Measurements from ENCODE around the gene RPL31. TPM values are rescaled to one million over a fixed set of nuclear protein-coding genes. Genes with fewer than 3 reads are reported as not detected.

RPL31 gene
- total RNA-seq, 1 experiment from 2014 or later, result 682 TPM

DNA sequence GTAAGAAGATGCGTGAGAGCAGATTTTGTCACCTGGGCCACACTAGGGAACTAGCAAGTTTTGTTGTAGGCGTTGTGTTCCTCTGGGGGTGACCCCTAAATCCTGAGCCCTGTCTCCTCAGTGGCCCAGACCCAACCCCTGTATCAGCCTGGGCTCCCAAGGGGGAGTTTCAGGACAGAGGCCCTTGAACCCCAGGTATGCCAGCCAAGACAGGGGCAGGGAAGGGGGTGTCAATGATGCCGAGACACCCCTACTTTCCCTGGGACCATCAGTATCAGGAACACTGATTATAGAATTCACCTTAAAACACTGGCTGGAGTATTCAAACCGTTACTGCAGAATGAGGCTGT, 39.1 kb upstream of the RPL31 start:
- CTCF ChIA-PET, result no interaction called here
- Histone ChIP-seq H3K36me3 (ENCODE audit: control insufficient read depth, insufficient read depth, low read length) (no peaks in the 10 kb centered on the region), H3K27me3 (ENCODE audit: control insufficient read depth, insufficient read depth, low read length) (no peaks in the 10 kb centered on the region), H3K9me3 (ENCODE audit: control insufficient read depth, insufficient read depth, low read depth, low read length) (no peaks in the 10 kb centered on the region), H3K4me1 (ENCODE audit: control insufficient read depth, insufficient read depth, low read length) (no peaks in the 10 kb centered on the region), H3K27ac (ENCODE audit: low read length) (no peak overlapping the region), H3K4me3 (ENCODE audit: low read depth in 2 of 2, low read length in 2 of 2) (no peak overlapping the region)
- no TSS peak for BruUV-seq (replicated peaks)
- TF ChIP-seq TCF7L2 (IDR thresholded peaks at IDR 0.05; ENCODE audit: low read depth, low read length) (no peak), POLR2AphosphoS5 (IDR thresholded peaks at IDR 0.05; ENCODE audit: low read depth, low read length) (no peak), SIN3A (IDR thresholded peaks at IDR 0.05; ENCODE audit: borderline replicate concordance, insufficient read depth, low read depth, low read length) (no peak)
- TF ChIP-seq, protein P1, sequence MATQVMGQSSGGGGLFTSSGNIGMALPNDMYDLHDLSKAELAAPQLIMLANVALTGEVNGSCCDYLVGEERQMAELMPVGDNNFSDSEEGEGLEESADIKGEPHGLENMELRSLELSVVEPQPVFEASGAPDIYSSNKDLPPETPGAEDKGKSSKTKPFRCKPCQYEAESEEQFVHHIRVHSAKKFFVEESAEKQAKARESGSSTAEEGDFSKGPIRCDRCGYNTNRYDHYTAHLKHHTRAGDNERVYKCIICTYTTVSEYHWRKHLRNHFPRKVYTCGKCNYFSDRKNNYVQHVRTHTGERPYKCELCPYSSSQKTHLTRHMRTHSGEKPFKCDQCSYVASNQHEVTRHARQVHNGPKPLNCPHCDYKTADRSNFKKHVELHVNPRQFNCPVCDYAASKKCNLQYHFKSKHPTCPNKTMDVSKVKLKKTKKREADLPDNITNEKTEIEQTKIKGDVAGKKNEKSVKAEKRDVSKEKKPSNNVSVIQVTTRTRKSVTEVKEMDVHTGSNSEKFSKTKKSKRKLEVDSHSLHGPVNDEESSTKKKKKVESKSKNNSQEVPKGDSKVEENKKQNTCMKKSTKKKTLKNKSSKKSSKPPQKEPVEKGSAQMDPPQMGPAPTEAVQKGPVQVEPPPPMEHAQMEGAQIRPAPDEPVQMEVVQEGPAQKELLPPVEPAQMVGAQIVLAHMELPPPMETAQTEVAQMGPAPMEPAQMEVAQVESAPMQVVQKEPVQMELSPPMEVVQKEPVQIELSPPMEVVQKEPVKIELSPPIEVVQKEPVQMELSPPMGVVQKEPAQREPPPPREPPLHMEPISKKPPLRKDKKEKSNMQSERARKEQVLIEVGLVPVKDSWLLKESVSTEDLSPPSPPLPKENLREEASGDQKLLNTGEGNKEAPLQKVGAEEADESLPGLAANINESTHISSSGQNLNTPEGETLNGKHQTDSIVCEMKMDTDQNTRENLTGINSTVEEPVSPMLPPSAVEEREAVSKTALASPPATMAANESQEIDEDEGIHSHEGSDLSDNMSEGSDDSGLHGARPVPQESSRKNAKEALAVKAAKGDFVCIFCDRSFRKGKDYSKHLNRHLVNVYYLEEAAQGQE (IDR thresholded peaks at IDR 0.05; ENCODE audit: insufficient read depth in 1 of 2, low read depth in 2 of 2, low read length in 1 of 2), result no peak
- TF ChIP-seq, protein P2, sequence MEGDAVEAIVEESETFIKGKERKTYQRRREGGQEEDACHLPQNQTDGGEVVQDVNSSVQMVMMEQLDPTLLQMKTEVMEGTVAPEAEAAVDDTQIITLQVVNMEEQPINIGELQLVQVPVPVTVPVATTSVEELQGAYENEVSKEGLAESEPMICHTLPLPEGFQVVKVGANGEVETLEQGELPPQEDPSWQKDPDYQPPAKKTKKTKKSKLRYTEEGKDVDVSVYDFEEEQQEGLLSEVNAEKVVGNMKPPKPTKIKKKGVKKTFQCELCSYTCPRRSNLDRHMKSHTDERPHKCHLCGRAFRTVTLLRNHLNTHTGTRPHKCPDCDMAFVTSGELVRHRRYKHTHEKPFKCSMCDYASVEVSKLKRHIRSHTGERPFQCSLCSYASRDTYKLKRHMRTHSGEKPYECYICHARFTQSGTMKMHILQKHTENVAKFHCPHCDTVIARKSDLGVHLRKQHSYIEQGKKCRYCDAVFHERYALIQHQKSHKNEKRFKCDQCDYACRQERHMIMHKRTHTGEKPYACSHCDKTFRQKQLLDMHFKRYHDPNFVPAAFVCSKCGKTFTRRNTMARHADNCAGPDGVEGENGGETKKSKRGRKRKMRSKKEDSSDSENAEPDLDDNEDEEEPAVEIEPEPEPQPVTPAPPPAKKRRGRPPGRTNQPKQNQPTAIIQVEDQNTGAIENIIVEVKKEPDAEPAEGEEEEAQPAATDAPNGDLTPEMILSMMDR (IDR thresholded peaks at IDR 0.05), result no peak
- POLR2A ChIA-PET, result no interaction called here
- DNase-seq (ENCODE audit: low read depth, low spot score) (no peak), ATAC-seq (no peak)
- in situ Hi-C loops (cut with HindIII; ENCODE audit: low pct_unique_long_range_greater_than_20kb, low sequenced_read_pairs) (no loop called here), intact Hi-C loops (cut with micrococcal nuclease; ENCODE audit: unreplicated experiment) (no loop called here)

DNA sequence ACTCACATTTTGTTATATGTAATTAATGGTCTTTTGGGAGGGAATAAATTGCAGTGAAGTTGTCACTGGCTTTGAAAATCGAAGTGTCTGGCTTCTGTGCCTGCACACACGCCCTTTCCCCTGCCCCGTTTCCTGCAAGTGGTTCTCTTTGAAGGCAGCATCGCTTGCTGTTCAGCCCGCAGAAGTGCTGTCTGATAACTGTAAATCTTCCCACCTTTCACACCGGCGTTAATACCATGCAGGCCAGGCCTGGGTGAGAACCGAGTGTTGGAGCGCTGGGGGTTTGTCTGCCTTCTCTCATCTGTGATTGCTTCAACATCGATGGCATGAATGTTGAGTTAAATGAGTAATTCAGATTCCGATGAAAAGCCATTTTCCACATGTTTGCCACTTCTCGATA, 37.9 kb upstream of the RPL31 start:
- intact Hi-C loops (cut with micrococcal nuclease; ENCODE audit: unreplicated experiment), result no loop called here
- Histone ChIP-seq H3K4me3 (ENCODE audit: low read depth in 2 of 2, low read length in 2 of 2) (no peak overlapping the region), H3K4me1 (ENCODE audit: control insufficient read depth, insufficient read depth, low read length) (no peaks in the 10 kb centered on the region), H3K27ac (ENCODE audit: low read length) (no peak overlapping the region), H3K9me3 (ENCODE audit: control insufficient read depth, insufficient read depth, low read depth, low read length) (no peaks in the 10 kb centered on the region), H3K36me3 (ENCODE audit: control insufficient read depth, insufficient read depth, low read length) (no peaks in the 10 kb centered on the region), H3K27me3 (ENCODE audit: control insufficient read depth, insufficient read depth, low read length) (no peaks in the 10 kb centered on the region)
- ChIA-PET CTCF (no interaction called here), POLR2A (no interaction called here)
- no peak for TF ChIP-seq POLR2AphosphoS5 (IDR thresholded peaks at IDR 0.05; ENCODE audit: low read depth, low read length)
- no peak for TF ChIP-seq TCF7L2 (IDR thresholded peaks at IDR 0.05; ENCODE audit: low read depth, low read length)
- TF ChIP-seq, protein P1 (IDR thresholded peaks at IDR 0.05; ENCODE audit: insufficient read depth in 1 of 2, low read depth in 2 of 2, low read length in 1 of 2), result no peak
- TF ChIP-seq, protein P2 (IDR thresholded peaks at IDR 0.05), result no peak
- TF ChIP-seq SIN3A (IDR thresholded peaks at IDR 0.05; ENCODE audit: borderline replicate concordance, insufficient read depth, low read depth, low read length), result no peak
- in situ Hi-C loops (cut with HindIII; ENCODE audit: low pct_unique_long_range_greater_than_20kb, low sequenced_read_pairs), result no loop called here
- DNase-seq (ENCODE audit: low read depth, low spot score), result no peak
- ATAC-seq, result no peak
- no TSS peak for BruUV-seq (replicated peaks)

Data from Panc1 (cell line).